ENCODE measurements around the gene LIN7A.
"Not testable (repeated sequence)": the region's sequence is repeated elsewhere in the genome, so short reads cannot be mapped to it uniquely, and the experiment has no call there.

Gene LIN7A

GRCh38 chr12:80802652-80803400 lies 134.9 kb downstream of the LIN7A start:
- DNase-seq: no peak

DNA sequence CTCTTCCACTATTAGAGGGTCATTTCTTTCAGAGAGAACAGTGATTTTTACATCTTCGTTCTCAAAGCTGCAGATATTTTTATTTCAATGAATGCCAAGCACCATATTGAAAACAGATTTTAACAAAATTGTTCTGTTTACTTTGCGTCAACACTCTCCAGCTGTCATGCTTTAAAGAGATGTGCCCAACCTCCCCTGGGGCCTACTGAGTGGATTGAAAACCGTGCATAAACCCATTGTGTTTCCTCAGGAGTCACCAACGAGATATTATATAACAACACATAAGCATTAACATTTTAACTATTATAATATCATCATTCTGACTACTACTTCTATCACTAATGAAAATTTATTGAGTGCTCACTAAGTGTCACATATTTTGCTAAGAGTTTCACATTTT lies 139.5 kb downstream of the LIN7A start:
- no peak for DNase-seq

DNA sequence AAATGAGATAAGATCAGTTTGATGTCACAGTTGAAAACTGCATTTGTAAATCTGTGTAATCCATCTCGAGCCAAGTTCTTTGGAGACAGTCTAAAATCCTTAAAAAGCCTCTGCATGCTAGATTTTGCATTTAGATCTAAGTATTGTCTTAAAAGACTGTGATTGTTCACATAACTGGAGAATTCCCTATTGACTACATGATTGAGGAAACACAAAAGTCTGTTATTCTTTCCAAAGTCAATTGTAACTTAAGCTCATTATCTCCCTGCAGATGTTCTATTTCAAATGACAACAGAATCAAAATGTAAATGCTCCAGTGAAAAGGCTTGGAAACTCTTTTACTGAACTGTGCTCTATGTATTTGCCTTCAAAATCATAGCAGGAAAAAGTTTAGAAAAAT lies 143.2 kb downstream of the LIN7A start:
- no peak for DNase-seq

GRCh38 chr12:80792861-80793260 lies 144.9 kb downstream of the LIN7A start:
- DNase-seq: no peak

GRCh38 chr12:80791863-80792262 lies 145.9 kb downstream of the LIN7A start:
- DNase-seq: no peak

- DNase-seq: not testable (repeated sequence)
These were observed 149.3 kb downstream of the LIN7A start for GRCh38 chr12:80788407-80788806.

DNA sequence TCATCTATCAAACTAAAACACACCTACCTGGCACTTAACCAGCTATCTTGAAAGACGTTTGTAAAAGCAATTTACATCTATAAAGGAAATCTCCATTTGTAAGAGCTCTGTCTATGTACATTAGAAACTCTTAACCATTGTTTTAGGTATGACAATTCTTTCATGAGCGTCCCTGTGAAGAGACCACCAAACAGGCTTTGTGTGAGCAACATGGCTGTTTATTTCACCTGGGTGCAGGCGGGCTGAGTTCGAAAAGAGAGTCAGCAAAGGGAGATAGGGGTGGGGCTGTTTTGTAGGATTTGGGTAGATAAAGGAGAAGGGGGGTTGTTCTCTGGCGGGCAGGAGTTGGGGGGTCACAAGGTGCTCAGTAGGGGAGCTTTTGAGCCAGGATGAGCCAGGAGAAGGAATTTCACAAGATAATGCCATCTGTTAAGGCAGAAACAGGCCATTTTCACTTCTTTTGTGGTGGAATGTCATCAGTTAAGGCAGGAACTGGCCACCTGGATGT lies 154.7 kb downstream of the LIN7A start:
- DNase-seq: not testable (repeated sequence)

DNA sequence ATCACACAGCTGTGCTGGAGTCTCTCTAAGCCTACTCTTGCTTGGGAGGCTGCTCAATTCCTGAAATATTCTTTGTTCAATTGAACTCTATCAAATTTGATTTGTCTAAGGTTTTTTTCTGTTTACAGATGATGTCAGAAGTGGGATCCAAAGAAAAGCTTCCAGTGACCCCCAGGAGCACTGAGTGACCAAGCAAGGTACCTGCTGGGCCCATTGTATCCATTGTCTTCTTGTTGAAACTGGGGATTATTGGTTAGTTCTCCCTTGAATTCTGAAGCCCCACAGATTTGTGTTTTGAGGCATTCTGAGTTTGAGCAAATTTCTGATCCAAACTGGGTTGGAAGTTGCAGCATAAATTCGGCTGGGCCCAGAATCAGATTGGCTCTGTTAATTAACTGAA lies 156.4 kb downstream of the LIN7A start:
- no peak for DNase-seq

DNA sequence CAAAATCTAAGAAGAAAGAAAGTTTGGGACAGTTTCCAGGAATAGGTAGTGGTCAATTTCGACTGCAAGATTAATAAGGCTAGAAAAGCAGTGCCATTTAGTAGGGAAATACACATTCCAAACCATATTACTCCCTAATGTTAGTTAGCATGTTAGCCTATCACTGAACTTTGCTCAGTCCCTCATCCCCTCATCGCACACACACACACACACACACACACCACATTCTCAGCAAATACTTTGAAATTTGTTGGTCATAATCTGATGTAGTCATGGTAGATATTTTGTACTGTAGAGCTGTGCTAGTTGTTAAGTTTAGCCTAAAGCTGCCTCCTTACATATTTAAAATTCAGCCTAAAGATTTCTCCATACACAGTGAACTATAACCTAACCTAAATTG lies 157.0 kb downstream of the LIN7A start:
- DNase-seq: no peak

DNA sequence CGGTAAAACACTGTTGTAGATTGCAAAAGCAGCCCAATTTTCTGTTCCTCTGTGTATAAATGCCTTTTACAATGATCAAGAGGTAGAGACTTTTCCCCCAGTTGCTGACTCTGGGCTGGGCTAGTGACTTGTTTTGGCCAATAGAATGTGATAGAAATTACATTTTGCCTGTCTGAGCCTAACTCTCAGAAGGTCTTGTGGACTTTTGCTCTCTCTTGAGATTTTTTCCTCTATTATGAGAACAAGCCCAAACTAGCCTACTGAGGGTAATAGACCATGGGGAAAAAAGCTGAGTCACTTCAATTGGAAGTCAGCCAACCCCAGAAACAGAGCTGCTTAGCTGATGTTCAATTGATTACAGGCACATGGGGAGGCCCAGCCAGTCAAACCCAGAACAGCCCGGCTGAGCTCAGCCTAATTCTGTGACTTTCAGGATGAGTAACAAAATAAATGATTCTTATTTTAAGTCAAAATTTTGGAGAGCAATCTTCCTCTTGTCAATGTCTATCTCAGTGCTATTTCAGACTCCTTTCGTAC lies 159.7 kb downstream of the LIN7A start:
- DNase-seq: no peak

DNA sequence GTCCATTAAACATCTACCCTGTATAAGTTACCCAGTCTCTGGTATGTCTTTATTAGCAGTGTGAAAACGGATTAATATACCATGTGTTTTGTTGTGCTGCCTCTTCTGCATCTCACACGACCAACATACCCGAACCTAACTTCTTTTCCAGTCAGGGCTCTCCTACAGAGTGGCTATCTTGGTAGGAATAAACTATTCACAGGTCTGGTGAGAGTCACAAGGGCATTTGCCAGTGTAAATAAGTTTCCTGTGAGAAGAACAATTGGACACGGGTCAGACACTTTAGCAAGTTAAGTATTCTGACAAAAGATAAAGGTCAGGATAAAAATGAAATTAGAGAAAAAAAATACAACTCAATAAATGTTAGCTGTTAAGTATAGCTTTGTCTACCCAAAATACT lies 160.1 kb downstream of the LIN7A start:
- no peak for DNase-seq

DNA sequence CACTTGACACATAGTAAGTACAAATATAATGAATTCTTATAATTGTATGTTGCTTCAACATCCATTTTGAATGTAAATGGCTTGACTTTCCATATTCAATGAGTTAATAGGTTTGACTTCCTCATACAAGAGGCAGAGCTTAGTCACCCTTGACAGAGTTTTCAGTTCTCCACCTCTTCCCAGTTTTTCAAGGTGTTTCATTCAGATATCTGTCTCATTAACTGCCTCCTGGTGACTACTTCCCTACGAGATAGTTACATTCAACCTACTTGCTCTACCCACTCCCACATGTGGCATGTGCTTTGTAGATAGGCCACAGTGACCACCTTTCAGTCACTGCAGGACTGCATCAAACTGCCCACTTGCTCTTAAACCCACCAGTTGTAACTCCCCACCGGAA lies 161.0 kb downstream of the LIN7A start:
- no peak for DNase-seq

DNA sequence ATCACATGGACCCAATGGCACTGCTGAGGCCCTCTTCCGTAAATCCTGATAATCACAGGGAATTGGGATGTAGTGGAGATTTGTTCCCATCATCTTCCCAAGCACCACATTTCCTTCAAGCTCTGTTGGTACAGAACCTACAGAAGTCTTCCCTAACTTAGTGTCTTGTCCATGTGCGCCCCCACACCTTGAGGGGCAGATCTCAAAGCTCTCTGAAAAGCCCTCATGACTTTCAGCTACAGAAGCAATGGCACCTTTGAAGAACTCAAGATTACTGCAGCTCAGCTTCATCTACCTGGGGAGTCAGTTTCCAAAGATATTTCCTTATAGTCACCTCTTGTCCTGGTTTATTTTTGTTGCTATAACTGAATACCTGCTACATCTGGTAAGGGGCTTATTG lies 166.8 kb downstream of the LIN7A start:
- no peak for DNase-seq

GRCh38 chr12:80769553-80770140 lies 168.1 kb downstream of the LIN7A start:
- no peak for DNase-seq

- no peak for DNase-seq
These were observed 170.8 kb downstream of the LIN7A start for GRCh38 chr12:80766897-80767296.

DNA sequence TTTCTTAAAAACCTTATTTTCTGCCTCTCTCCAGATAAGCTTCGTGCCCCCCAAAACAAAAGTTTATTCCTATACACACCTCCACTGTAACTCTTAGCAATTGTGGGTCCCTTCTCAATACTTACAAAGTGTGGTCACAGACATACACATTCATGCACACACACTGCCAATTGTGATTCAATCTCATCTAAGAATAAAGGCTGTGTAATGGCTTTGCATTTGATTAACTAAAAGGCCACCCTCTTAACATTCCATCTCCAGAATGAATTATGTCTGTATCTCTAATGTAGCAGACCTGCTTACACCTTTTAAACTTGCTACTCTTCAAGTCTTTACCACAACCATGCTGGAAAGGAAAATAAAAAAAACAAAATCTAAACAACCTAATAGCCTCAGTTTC lies 171.5 kb downstream of the LIN7A start:
- DNase-seq: no peak

DNA sequence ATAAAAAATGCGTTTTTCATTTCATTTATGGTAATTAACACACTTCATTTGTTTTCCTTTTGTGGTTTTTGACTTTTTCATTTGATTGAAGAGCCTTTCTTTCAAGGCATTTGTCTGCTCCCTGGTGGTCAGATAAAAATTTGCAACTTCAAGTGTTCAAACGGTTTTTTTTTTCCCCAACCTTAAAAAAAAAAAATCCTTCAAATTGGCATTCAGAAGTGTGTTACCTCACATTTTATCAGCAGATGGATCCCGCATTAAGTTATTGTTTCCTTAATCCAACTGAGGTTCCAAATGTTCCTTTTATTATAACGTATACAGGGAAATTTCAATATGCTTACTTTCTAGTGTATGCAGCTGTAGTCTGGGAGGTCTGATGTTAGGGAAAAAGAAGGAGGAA lies 173.9 kb downstream of the LIN7A start:
- DNase-seq: no peak

DNA sequence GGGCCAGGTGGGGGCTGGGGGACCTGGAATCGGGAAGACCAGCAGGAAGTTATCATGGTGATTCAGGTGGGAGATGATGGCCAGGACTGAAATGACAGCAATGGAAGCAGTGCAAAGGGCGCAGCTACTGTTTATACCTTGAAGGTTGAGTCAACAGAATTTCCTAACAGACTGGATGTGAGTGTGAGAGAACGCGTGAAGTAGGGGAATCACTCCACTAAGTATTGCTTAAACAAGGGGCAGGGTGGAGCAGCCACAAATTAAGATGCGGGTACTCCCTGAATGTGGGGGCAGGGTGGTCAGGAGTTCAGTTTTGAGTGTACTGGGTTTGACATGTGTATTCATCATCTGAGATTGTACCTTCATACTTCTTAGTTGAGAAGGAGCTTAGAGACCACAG lies 175.9 kb downstream of the LIN7A start:
- no peak for DNase-seq

- DNase-seq: no peak
These were observed 180.9 kb downstream of the LIN7A start for GRCh38 chr12:80756875-80757274.

- no peak for DNase-seq
These were observed 183.5 kb downstream of the LIN7A start for GRCh38 chr12:80754274-80754673.

- no peak for DNase-seq
These were observed 185.3 kb downstream of the LIN7A start for GRCh38 chr12:80752464-80752863.

GRCh38 chr12:80749456-80749855 lies 188.3 kb downstream of the LIN7A start:
- no peak for DNase-seq

DNA sequence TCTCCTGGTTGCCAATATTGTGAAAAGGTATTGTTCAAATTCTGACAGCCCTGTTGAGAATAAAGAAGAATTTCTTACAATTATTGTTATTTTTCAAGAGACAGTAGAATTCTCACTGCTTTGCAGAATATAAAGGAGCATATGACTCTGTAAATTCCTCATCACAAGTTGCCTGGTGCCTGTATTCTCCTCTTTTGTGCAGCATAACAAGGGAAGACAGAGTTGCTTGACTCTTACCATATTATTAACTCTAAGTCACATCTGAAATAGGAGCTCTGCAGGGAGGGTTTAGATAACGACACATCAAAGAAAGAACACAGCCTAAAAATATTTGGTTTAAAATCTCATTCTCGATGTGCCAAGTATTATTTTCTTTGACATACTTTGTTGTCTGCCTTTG lies 189.9 kb downstream of the LIN7A start:
- DNase-seq: no peak

GRCh38 chr12:80745851-80746505 lies 191.8 kb downstream of the LIN7A start:
- no peak for DNase-seq

Data from activated naive CD4-positive, alpha-beta T cell (primary cell).